ENCODE data around the gene LHPP.

Gene LHPP

DNA sequence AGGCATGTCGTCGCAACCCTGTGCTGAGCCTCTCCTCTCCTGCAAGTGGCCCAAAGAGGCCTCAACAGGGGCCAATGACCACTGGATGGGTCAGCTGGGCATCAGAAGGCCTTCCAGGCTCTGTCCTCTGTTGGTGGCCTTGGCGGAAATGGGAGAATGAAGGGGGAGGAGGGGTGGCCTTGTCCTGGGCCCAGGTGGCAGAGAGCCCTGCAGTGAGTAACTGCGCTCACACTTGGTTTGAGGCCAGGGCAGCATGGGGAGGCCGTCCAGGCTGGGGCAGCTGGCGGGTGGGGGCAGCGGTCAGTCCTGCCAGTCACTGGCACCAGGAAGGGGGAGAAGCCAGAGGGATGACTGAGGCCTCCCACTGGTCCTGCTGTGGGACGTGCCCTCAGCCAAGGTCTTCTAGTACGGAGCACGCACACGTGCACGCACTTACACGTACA is 59.8 kb downstream of the LHPP start:
- no peak for DNase-seq (ENCODE audit: low read depth)

DNA sequence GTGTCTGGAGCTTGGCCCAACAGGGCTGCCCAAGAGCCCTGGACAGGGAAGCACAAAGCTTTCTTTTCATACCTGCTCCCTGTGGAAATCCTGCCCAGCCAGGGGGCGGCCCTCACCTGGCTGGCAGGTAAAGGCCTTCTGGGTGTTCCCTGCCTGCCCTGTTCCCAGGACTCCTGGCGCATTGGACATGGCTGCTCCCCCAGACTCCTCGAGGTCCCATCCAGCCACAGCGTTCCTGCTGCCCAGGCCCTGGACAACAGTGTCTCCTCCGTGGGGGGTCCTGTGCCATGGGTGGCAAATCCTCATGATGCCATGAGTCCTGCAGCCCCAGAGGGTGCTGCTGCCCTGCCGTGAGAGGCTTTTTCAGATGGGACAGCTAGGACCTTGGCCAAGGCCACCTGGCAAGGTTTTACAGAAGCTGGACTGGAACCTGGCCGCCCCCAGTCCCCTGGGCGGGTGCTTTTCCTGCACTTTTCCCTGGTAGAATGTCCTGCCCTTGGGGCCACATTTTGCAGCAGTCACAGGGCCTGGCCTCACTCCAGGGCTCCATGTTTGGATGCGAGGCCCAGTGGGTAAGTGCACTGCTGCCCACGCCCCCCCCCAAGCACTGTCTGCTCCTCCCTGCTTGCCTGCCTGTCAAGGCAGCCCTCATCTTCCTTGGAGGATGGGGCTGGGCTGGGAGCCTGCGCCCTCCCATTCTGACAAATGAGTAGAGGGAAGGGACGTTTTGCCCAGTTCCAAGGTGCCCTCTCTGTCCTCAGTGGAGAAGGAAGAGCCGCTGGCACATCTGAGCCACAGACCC is 60.7 kb downstream of the LHPP start:
- no peak for DNase-seq (ENCODE audit: low read depth)

DNA sequence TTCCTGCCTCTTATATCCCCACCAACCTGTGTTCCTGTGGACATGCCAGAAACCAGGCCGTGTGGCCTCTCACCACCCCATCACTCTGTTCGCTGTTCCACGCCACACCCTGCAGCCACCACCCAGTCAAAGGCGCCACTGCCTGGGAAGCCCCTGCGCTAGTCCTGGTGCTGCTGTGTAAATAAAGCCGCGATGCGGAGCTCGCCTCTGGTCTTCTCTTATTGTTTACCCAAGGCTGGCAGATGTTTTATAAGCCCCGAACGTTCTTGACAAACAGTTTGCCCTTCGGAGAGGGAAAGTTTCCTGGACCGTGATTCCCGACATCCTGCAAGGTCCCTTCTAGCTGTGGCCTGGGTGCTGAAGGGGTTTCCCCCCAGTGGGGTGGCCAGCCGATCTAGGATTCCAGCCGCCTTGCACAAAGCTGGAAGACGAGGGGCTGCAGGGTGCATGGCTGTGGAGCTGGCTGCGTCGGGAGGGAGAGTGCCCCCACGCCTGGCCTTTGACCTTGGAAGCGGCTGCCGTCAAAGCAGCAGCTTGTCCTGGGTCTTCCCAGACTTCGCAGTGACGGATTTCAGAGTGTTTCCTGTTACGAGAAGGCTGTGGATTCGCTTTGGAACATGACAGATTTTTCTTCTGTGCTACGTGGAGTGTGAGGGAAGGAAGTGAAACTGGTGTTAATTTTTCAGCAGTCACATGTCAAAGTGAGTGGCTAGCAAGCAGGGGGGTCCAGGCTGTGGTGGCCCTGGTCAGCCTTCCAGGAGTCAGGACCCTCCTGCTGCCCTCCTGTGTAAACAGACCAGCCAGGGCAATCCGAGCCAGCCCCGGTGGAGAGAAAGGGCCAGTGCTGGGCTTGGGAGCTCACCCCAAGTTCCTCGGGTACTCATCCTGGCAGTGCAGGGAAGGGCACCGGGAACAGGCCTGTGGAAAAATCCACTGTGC is 61.6 kb downstream of the LHPP start:
- no peak for DNase-seq (ENCODE audit: low read depth)

DNA sequence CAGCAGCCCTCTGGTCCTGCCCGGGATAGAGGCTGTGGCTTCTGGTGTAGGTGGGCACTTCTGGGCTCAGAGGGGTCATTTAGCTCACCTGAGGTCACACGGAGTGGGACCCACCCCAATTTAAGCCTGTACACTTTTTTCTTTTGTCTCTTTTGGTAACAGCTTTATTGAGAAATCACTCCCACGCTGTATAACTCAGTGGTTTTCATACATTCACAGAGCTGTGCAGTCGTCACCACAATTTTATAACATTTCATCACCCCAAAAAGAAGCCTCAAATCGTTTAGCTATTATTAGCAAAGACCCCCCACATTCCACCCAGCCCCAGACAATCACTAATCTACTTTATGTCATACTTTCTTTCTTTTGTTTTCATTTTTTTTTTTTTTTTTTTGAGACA is 62.3 kb downstream of the LHPP start:
- no peak for DNase-seq (ENCODE audit: low read depth)

GRCh38 chr10:124524991-124525653 is 63.5 kb downstream of the LHPP start:
- DNase-seq (ENCODE audit: low read depth) = peak; percentile 9

DNA sequence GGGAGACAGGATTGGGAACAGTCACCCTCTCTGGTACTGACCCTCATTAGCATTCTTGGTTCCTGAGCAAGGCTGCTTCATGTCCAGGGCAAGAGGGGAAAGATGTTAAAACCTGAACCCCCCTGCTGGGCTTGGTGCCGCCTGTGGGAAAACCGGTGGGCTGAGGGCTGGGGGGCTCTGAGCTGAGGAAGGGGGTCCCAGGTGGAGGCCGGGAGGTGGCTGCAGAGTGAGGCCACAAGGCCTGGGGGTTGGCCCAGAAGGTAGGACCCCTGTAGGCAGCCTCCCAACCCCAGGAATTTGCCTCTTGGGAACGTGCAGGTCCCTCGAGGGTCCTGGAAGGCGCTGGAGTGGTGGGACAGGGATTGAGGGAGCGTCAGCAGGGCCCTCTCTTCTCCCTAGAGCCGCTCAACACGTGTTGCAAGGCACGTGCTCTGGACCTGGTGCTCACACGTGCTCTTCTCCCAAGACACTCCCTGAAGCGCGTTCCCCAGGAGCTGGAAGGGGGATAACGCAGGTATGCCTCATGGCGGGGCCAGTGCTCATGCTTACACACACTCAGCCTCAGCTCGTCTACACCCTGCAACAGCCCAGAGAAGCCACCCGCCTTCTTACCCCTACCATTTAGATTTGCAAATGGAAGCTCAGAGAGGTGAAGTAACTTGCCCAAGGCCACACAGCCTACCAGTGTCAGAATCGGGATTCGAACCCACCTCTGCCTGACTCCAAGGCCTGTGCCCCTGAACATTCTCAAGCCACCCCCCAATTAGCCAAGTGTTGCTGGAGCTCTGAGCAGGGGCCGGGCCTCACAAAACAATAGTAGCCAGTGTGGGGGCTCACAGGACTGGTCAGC is 64.4 kb downstream of the LHPP start:
- no peak for DNase-seq (ENCODE audit: low read depth)

DNA sequence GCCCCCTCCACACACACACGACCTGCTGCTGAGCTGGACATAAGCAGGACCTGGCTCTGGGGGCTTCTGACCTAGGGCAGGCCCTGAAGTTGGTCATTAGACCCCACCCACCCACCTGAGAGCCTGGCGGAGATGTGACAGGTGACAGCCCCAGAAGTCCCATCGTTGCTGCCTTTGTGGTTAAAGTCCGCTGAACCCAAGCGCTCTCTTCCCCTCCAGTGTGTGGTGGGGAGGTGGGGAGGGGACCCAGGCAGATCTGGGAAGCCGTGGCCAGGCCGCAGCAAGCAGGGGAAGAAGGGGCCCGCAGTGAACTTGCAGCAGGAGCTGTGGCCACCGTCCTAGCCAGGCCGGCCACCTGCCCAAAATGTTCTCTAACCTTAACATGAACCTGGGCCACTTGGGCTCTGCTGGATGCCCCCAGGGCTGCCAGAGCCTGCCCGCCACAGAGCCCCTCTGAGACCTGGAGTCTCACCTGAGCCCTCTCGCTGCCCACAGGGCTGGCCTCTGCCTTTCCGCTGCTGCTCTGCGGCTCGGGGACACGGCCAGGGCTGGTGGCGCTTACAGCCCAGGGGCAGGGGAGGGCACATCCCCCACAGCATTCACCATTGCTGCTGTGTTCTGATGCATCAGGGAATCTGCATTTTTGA is 65.1 kb downstream of the LHPP start:
- no peak for DNase-seq (ENCODE audit: low read depth)

GRCh38 chr10:124527874-124528395 is 66.3 kb downstream of the LHPP start:
- DNase-seq (ENCODE audit: low read depth) = no peak

- no peak for DNase-seq (ENCODE audit: low read depth)
These were observed 68.1 kb downstream of the LHPP start for GRCh38 chr10:124529661-124530214.

- peak; percentile 78 for DNase-seq (ENCODE audit: low read depth)
These were observed 68.6 kb downstream of the LHPP start for GRCh38 chr10:124530215-124530665.

- DNase-seq (ENCODE audit: low read depth) = no peak
These were observed 69.2 kb downstream of the LHPP start for GRCh38 chr10:124530816-124531215.

DNA sequence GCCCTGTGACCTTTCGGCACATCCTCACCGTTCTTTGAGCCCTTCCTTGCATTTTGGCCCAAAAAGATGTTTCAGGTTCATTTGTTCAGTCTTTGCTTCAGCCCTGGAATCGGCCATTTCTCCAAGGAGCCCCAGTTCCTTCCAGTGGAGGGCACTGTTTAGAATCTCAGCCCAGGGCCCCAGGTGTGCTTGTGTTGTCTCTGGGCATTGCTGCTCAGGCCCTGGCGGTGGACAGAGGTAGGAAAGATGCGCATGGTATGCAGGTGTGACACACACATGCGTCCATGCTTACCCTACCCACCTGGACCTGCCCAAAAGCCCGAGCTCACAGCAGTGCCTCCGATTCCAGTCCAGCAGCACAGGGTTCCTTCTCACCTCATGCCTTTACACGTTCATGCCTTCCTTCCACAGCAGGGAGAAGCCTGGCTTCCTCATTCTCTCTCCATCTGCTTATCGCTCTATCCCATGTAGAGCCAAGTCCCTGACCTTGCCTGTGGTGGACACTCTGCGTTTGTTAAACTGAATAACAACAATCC is 70.6 kb downstream of the LHPP start:
- DNase-seq (ENCODE audit: low read depth) = no peak

- no peak for DNase-seq (ENCODE audit: low read depth)
These were observed 71.2 kb downstream of the LHPP start for GRCh38 chr10:124532788-124533187.

DNA sequence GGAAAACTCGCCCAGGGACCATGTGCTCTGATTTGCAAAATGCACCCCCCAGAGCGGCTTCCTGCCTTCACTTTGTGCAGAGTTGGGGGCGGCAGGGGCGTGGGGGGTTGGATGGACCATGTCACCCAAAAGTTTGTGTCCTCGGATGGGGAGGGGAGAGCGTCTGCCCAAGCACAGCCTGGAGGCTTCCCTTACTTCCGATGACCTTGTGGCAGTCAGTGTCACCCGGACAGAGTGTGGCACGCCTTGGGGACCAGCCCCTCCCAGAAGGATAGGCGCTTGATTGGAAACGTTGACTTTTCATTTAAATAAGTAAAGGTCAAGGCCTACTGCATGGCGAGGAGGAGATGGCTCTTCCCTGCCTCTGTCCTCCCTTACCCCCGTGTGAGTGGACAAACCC is 71.6 kb downstream of the LHPP start:
- DNase-seq (ENCODE audit: low read depth) = no peak

DNA sequence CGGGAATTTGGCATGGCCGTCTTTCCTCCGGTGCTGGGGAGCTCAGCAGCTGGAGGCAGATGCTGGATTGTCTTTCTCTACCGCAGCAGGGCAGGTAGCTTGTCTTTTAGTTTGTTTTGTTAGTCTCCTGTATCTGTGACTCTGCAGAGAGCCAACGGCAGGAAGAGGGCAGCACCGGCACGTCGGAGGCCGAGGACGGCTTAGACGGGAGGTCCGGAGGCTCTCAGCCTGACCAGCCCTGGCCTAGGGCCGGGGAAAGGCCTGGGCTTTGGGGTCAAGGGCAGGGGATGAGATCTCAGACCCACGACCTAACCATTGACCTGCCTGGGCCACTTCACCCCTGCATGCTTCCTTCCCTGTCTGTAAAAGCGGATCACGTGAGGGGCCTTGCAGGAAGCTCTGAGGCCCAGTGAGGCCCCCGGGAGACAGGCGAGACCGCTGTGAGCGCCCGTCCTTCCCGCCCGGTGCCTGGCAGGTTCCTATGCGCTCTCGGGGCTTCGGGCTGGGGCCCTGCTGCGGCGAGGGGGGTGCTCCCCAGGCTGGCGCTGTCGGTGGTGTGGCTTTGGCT is 72.7 kb downstream of the LHPP start:
- no peak for DNase-seq (ENCODE audit: low read depth)

DNA sequence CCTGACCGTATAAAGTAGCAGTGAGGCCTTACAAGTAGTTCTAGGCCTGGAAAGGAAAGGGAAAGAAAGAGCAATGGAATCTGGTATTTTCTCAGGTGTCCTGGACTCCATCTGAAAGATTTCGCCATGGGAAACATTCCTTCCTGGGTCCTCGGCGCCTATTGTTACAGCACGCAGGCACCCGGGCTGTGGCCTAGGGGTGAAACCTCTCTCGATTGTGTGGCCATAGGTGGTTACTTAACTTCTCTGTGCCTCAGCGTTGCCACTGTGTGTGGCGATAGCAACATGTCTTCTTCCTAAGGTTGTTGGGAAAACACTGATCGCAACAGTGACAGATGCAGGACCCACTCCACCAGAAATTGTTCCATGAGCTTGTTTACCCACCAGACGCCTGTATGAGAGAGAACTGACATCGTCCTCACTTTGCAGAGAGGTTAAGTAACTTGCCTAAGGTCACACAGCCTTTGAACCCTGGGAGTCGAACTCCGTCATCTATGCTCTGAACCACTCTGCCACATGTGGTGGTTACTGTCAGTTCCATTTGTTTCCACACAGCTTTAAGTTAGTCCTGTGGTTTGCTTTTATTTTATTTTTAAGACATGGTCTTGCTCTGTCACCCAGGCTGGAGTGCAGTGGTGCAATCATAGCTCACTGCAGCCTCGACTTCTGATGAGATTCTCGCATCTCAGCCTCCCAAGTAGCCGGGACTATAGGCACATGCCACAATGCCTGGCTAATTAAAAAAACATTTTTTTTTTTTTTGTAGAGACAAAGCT is 73.4 kb downstream of the LHPP start:
- DNase-seq (ENCODE audit: low read depth) = no peak

- DNase-seq (ENCODE audit: low read depth) = no peak
These were observed 74.3 kb downstream of the LHPP start for GRCh38 chr10:124535731-124536495.

DNA sequence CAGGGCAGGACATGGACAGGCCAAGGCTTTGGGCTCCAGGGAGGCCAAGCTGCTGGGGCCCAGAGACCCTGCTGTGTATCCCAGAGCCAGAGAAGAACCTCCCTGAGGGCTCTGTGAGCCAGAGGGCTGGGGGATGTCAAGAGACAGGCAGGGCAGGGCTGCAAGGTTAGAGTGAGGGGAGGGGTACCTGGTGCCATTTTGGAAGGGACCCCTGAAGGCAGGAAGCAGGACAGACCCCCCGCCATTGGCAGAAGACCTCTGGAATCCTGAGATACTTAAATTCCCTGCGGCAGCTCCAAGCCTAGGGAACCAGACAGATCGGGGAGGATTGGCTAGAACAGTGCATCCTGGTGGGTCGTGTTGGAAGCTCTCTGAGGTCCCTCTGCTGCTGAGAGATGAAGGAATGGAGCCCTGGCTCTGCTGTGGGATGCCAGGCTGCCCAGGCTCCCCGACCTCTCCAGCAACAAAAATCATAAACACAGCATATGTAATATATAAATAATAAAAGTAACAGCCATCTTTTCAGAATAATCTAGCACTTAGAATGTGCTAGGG is 75.0 kb downstream of the LHPP start:
- no peak for DNase-seq (ENCODE audit: low read depth)

Data from EH (cell line).